Tibial nerve (tissue), 4 donors: ENCODE results near the gene PRPF40B.

Experiments
- CTCF ChIP-seq, 5 experiments: fragments of 200-600 bp in 3 of 5; fragments of 450-650 bp in 2 of 5; sonication (generic) in 3 of 5; IDR thresholded peaks; one replicate each; pipeline ENCODE4 v1.5.1; 2016 to 2019; ENCODE audit warnings: antibody characterized with exemption in 5 of 5, mild to moderate bottlenecking in 3 of 5, moderate library complexity in 2 of 5
- EP300 ChIP-seq, 2 donors: sonication (generic); formaldehyde crosslinking; IDR thresholded peaks; one replicate each; pipeline ENCODE4 v1.6.1; 2017; ENCODE audit warnings: antibody characterized with exemption in 2 of 2, mild to moderate bottlenecking in 1 of 2
- POLR2A ChIP-seq, 2 donors: fragments of 450-650 bp; IDR thresholded peaks; one replicate each; pipeline ENCODE4 v1.6.1; 2017; ENCODE audit warnings: antibody characterized with exemption in 2 of 2, mild to moderate bottlenecking in 2 of 2, moderate library complexity in 2 of 2

- TF ChIP-seq POLR2A (IDR thresholded peaks at IDR 0.05) (no peak), CTCF (IDR thresholded peaks at IDR 0.05) (no peak), EP300 (IDR thresholded peaks at IDR 0.05) (no peak)
Observed at GRCh38 chr12:49621651-49622500, 1.5 kb upstream of the PRPF40B start.
